PC-3 (cell line): ENCODE measurements around the gene STAT3. TPM values are rescaled to one million over a fixed set of nuclear protein-coding genes. Genes with fewer than 3 reads are reported as not detected.

Experiments
- ATAC-seq: fragments of 200-7000 bp; cut with Tn5 transposase; 2 replicates; pipeline ENCODE4 v1.9.1; 2020; ENCODE audit warnings: mild to moderate bottlenecking, moderate library complexity
- BruUV-seq: library from RNA; stranded (reverse); fragments of 400-500 nt; replicated peaks from 2 replicates; lab custom pipeline; 2021; lab: Mats Ljungman, UMichigan
- CTCF ChIA-PET: fragments of 300-600 bp; sonication (Branson Sonifier 250); formaldehyde crosslinking; loops from one replicate; lab custom pipeline; 2022; ENCODE audit warnings: antibody characterized with exemption; lab: Charles Lee
- POLR2A ChIA-PET: fragments of 300-600 bp; sonication (Branson Sonifier 250); formaldehyde crosslinking; loops from one replicate; lab custom pipeline; 2022; ENCODE audit warnings: antibody characterized with exemption; ENCODE audit not compliant: unreplicated experiment; lab: Charles Lee
- DNase-seq: peaks from one replicate; pipeline ENCODE4 v3.0.0-alpha.2; 2015
- H2AFZ ChIP-seq: fragments of 300-600 bp; sonication (generic); 2 replicates; pipeline ENCODE4 v1.6.0; 2016; ENCODE audit warnings: antibody characterized with exemption, low read length
- H3F3A ChIP-seq: fragments of 300-600 bp; sonication (generic); one replicate; pipeline ENCODE4 v1.6.0; 2017; ENCODE audit warnings: antibody characterized with exemption, low read length, control low read depth, mild to moderate bottlenecking; ENCODE audit not compliant: unreplicated experiment
- H3K27ac ChIP-seq: fragments of 300-600 bp; sonication (generic); 2 replicates; pipeline ENCODE4 v1.5.1; 2016; ENCODE audit warnings: mild to moderate bottlenecking, low read length
- H3K27me3 ChIP-seq: fragments of 300-600 bp; sonication (generic); 2 replicates; pipeline ENCODE4 v1.6.1; 2016; ENCODE audit warnings: low read length, mixed read lengths
- H3K36me3 ChIP-seq: fragments of 300-600 bp; sonication (generic); 2 replicates; pipeline ENCODE4 v1.6.1; 2016; ENCODE audit warnings: low read depth, mixed run types, low read length, mixed read lengths
- H3K4me1 ChIP-seq: fragments of 300-600 bp; sonication (generic); 2 replicates; pipeline ENCODE4 v1.5.1; 2016; ENCODE audit warnings: low read length; ENCODE audit not compliant: insufficient read depth
- H3K4me2 ChIP-seq: fragments of 300-600 bp; sonication (generic); 2 replicates; pipeline ENCODE4 v1.6.0; 2016; ENCODE audit warnings: low read length
- H3K4me3 ChIP-seq: fragments of 300-600 bp; sonication (generic); 2 replicates; pipeline ENCODE4 v1.5.1; 2016; ENCODE audit warnings: mild to moderate bottlenecking, low read length, mixed read lengths
- H3K79me2 ChIP-seq: fragments of 300-600 bp; sonication (generic); 2 replicates; pipeline ENCODE4 v1.6.1; 2017; ENCODE audit warnings: low read length, mixed read lengths
- H3K9ac ChIP-seq: fragments of 300-600 bp; sonication (generic); 2 replicates; pipeline ENCODE4 v1.6.0; 2016; ENCODE audit warnings: mild to moderate bottlenecking, low read length
- H3K9me2 ChIP-seq: fragments of 300-600 bp; sonication (generic); replicated peaks from 2 replicates; pipeline ENCODE4 v1.6.1; 2016; ENCODE audit warnings: mixed run types, low read length, mixed read lengths
- H3K9me3 ChIP-seq: fragments of 300-600 bp; sonication (generic); 2 replicates; pipeline ENCODE4 v1.6.1; 2016; ENCODE audit warnings: low read length, mixed read lengths
- H4K20me1 ChIP-seq: fragments of 300-600 bp; sonication (generic); 2 replicates; pipeline ENCODE4 v1.6.1; 2016; ENCODE audit warnings: low read length, mixed read lengths
- EZH2 ChIP-seq: fragments of 300-600 bp; sonication (generic); IDR thresholded peaks from one replicate; pipeline ENCODE4 v1.6.1; 2017; ENCODE audit warnings: antibody characterized with exemption, mild to moderate bottlenecking, low read length; ENCODE audit not compliant: unreplicated experiment
- EZH2phosphoT487 ChIP-seq: fragments of 300-600 bp; sonication (generic); IDR thresholded peaks from 2 replicates; pipeline ENCODE4 v1.6.1; 2018; ENCODE audit warnings: mild to moderate bottlenecking, antibody characterized with exemption, low read length, borderline replicate concordance
- intact Hi-C: fragments of 100-400 bp; cut with micrococcal nuclease; formaldehyde crosslinking; loops from 2 replicates; pipeline ENCODE4 v1.9.0; 2023
- total RNA-seq: library from RNA; depleted of rRNA; stranded (reverse); fragments of >200 nt; gene quantifications from 2 replicates; pipeline ENCODE4 v1.2.3, GENCODE V29; 2014
- TF ChIP-seq, protein P1 (sequence below): fragments of 300-600 bp; sonication (generic); conservative IDR thresholded peaks from 2 replicates; pipeline ENCODE4 v1.5.1; 2017; ENCODE audit warnings: antibody characterized with exemption, low read depth, mild to moderate bottlenecking, low read length

Gene STAT3
- total RNA-seq, 1 experiment from 2014 or later, result not detected

- H3K9me2 ChIP-seq, result no peaks in the 10 kb centered on the region
- no peak overlapping the region for H3K9ac ChIP-seq
- no peak overlapping the region for H2AFZ ChIP-seq
- no peaks in the 10 kb centered on the region for H3K27me3 ChIP-seq
- ATAC-seq (no peak), DNase-seq (no peak)
- no peak overlapping the region for H3K4me2 ChIP-seq
- ChIA-PET POLR2A (no interaction called here), CTCF (no interaction called here)
- TF ChIP-seq EZH2phosphoT487 (no peak), EZH2 (no peak)
- TF ChIP-seq, protein P1, sequence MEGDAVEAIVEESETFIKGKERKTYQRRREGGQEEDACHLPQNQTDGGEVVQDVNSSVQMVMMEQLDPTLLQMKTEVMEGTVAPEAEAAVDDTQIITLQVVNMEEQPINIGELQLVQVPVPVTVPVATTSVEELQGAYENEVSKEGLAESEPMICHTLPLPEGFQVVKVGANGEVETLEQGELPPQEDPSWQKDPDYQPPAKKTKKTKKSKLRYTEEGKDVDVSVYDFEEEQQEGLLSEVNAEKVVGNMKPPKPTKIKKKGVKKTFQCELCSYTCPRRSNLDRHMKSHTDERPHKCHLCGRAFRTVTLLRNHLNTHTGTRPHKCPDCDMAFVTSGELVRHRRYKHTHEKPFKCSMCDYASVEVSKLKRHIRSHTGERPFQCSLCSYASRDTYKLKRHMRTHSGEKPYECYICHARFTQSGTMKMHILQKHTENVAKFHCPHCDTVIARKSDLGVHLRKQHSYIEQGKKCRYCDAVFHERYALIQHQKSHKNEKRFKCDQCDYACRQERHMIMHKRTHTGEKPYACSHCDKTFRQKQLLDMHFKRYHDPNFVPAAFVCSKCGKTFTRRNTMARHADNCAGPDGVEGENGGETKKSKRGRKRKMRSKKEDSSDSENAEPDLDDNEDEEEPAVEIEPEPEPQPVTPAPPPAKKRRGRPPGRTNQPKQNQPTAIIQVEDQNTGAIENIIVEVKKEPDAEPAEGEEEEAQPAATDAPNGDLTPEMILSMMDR, result no peak
- intact Hi-C loops, result no loop called here
- no peak overlapping the region for H3K4me3 ChIP-seq
- no peaks in the 10 kb centered on the region for H3K4me1 ChIP-seq
- no peaks in the 10 kb centered on the region for H4K20me1 ChIP-seq
- no peak overlapping the region for H3K27ac ChIP-seq
- H3K9me3 ChIP-seq, result no peaks in the 10 kb centered on the region
- H3F3A ChIP-seq, result no peaks in the 10 kb centered on the region
- H3K36me3 ChIP-seq, result no peaks in the 10 kb centered on the region
- no peaks in the 10 kb centered on the region for H3K79me2 ChIP-seq
- BruUV-seq, result no TSS peak
Observed at GRCh38 chr17:42380935-42381334, 7.3 kb downstream of the STAT3 start.

GRCh38 chr17:42378959-42379594 is 9.2 kb downstream of the STAT3 start:
- no peak overlapping the region for H3K27ac ChIP-seq
- TF ChIP-seq EZH2, result no peak
- TF ChIP-seq, protein P1, result no peak
- no peak for TF ChIP-seq EZH2phosphoT487

GRCh38 chr17:42378359-42378958 is 9.8 kb downstream of the STAT3 start:
- H3K36me3 ChIP-seq, result no peaks in the 10 kb centered on the region
- no TSS peak for BruUV-seq
- H3K9ac ChIP-seq, result no peak overlapping the region
- TF ChIP-seq EZH2phosphoT487 (no peak), EZH2 (no peak)
- TF ChIP-seq, protein P1, result no peak
- no peaks in the 10 kb centered on the region for H3K4me1 ChIP-seq
- CTCF ChIA-PET, result no interaction called here
- no peak overlapping the region for H2AFZ ChIP-seq
- no peak overlapping the region for H3K4me3 ChIP-seq
- intact Hi-C loops, result no loop called here
- ATAC-seq (no peak), DNase-seq (no peak)
- H3K9me3 ChIP-seq, result no peaks in the 10 kb centered on the region
- no peak overlapping the region for H3K4me2 ChIP-seq
- POLR2A ChIA-PET, result no interaction called here
- H3K27ac ChIP-seq, result no peak overlapping the region
- H3K27me3 ChIP-seq, result no peaks in the 10 kb centered on the region
- H4K20me1 ChIP-seq, result no peaks in the 10 kb centered on the region
- H3F3A ChIP-seq, result no peaks in the 10 kb centered on the region
- H3K79me2 ChIP-seq, result no peaks in the 10 kb centered on the region
- H3K9me2 ChIP-seq, result no peaks in the 10 kb centered on the region

More at GRCh38 chr17:42378959-42379594, 9.2 kb downstream of the STAT3 start:
- Histone ChIP-seq H3K4me2 (no peak overlapping the region), H3K36me3 (no peaks in the 10 kb centered on the region), H3K27me3 (no peaks in the 10 kb centered on the region), H3K9me2 (no peaks in the 10 kb centered on the region), H3K79me2 (no peaks in the 10 kb centered on the region), H3K9ac (no peak overlapping the region), H3F3A (no peaks in the 10 kb centered on the region), H3K4me3 (no peak overlapping the region), H4K20me1 (no peaks in the 10 kb centered on the region), H3K9me3 (no peaks in the 10 kb centered on the region), H3K4me1 (no peaks in the 10 kb centered on the region), H2AFZ (no peak overlapping the region)
- ATAC-seq (no peak), DNase-seq (no peak)
- ChIA-PET POLR2A (no interaction called here), CTCF (no interaction called here)
- intact Hi-C loops, result no loop called here
- no TSS peak for BruUV-seq
